PC-9 (cell line): ENCODE results near the gene DLG2.

ENCODE experiments used
- EZH2 ChIP-seq: fragments of 200-600 bp; sonication (generic); IDR thresholded peaks from 2 replicates; pipeline ENCODE4 v1.8.0; 2017; ENCODE audit warnings: antibody characterized with exemption, low read depth
- TF ChIP-seq, protein P1 (sequence below): fragments of 200-600 bp; sonication (generic); conservative IDR thresholded peaks from 2 replicates; pipeline ENCODE4 v1.6.1; 2017; ENCODE audit warnings: mixed run types, antibody characterized with exemption, mild to moderate bottlenecking, moderate library complexity

GRCh38 chr11:85440273-85440672 lies 186.9 kb downstream of the DLG2 start:
- no peak for TF ChIP-seq EZH2
- TF ChIP-seq, protein P1, sequence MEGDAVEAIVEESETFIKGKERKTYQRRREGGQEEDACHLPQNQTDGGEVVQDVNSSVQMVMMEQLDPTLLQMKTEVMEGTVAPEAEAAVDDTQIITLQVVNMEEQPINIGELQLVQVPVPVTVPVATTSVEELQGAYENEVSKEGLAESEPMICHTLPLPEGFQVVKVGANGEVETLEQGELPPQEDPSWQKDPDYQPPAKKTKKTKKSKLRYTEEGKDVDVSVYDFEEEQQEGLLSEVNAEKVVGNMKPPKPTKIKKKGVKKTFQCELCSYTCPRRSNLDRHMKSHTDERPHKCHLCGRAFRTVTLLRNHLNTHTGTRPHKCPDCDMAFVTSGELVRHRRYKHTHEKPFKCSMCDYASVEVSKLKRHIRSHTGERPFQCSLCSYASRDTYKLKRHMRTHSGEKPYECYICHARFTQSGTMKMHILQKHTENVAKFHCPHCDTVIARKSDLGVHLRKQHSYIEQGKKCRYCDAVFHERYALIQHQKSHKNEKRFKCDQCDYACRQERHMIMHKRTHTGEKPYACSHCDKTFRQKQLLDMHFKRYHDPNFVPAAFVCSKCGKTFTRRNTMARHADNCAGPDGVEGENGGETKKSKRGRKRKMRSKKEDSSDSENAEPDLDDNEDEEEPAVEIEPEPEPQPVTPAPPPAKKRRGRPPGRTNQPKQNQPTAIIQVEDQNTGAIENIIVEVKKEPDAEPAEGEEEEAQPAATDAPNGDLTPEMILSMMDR, result no peak
